T1000 (cell line): ENCODE results near the gene CUX1.
"Not testable (repeated sequence)": the region's sequence is repeated elsewhere in the genome, so short reads cannot be mapped to it uniquely, and the experiment has no call there.

ENCODE experiments used
- DNase-seq: peaks from one replicate; lab custom pipeline; 2025; ENCODE audit warnings: mixed read lengths; lab: John Stamatoyannopoulos, UW

CUX1 gene

DNA sequence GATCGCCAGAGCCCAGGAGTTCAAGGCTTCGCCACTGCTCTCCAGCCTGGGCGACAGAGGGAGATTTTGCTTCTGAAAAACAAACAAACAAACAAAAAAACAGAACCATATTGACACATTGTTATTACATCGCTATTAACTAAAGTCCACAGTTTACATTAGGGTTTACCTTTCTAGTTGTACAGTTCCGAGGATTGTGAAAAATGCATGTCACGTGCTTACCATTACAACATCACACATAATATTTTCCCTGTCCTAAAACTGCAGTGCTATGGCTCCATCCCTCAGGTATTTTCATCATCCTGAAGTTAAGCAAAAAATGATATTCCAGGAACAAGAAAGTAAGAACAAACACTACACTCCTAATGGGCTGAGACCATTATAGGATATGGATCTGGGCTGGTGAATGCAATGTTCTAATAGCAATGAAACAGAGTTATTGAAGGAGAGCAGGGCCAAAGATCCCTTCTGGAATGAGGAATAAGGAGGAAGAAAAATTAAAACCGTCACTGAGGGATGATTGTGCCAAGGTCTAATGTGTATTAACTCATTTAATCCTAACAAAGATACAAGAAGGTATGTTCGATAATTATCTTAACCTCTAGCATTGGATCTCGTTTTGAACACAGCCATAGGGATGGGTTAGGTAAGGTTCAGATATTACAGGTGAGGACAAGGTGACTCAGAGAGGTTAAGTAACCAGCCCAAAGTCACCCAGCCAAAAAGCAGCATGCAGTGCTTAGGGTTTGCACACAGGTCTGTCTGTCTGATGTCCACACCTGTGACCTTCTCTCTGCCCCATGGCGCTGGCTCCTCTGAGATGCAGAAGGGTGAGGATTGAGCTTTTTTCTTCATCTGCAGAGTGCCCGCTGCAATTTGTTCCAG, 14.0 kb upstream of the CUX1 start:
- DNase-seq, result no peak

- DNase-seq, result no peak
These were observed 13.1 kb upstream of the CUX1 start for GRCh38 chr7:101804088-101804963.

- no peak for DNase-seq
These were observed 12.5 kb upstream of the CUX1 start for GRCh38 chr7:101804967-101805366.

- no peak for DNase-seq
These were observed 4.8 kb upstream of the CUX1 start for GRCh38 chr7:101812595-101812994.

DNA sequence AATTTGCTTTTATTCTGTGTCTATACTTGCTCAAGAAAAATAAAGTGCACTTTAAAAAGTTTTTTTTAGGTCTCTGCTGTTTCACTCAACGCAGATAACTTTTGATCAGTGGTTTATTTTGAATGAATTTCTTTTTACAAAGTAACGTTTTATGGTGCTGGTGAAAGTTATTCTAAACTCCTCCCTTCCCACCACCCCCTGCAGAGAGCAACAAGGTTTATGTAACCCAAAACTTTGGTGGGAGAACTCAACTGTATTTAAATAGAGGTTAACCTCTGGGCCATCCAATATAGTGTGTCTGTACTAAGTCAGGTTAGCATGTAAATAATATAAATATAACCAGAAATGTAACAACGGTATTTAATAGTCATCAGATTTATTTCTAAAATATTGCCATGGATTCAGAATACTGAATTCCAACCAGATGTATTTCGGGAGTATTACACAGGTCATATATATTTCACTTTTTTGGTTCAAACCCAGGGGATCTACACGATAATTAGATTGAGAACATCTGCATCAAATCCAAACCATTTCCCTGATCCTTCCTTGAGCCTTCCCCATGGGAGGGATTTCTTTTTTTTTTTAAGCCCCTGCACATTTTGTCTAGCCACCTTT, 3.9 kb upstream of the CUX1 start:
- DNase-seq, result no peak

- peak; percentile 5 for DNase-seq
These were observed 3.1 kb upstream of the CUX1 start for GRCh38 chr7:101814081-101814990.

DNA sequence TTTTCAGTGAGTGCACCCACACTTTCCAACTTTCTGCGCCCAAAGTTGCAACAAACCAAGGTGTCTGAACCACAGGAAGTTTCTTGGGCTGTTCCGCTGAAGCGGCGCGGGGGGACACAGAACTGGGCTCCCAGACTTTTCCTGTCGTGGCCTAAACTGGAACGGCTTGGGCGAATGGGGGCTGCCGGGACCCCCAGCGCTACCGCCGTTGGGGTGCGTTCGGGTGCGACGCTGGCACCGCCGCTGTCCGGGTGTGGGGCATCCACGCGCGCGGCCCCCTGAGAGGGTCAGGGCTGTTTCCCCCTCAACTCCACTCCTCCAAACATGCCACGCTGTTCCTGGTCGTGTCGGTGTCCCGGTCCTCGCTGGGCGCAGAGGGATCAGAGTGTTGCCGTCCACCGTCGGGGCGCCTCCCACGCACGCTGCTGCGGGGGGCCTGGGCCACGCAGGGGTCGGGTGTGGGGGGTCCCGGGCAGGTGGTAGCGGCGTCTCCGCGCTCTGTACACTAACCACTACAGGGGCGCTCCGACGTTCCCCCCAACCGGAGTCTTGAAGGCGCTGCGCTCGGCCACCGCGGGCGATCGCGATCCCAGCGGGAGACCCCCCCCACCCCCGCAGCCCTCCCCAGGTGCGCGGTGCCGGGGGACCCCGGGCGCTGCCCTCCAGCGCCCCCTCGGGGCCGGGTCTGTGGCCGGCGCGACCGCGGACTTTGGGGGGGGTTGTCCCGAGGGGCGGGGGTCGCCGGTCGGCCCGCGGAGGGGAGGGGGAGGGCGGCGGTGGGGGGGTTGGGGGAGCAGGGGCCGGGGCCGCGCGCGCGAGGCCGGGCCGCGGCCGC, 2.2 kb upstream of the CUX1 start:
- DNase-seq, result no peak

DNA sequence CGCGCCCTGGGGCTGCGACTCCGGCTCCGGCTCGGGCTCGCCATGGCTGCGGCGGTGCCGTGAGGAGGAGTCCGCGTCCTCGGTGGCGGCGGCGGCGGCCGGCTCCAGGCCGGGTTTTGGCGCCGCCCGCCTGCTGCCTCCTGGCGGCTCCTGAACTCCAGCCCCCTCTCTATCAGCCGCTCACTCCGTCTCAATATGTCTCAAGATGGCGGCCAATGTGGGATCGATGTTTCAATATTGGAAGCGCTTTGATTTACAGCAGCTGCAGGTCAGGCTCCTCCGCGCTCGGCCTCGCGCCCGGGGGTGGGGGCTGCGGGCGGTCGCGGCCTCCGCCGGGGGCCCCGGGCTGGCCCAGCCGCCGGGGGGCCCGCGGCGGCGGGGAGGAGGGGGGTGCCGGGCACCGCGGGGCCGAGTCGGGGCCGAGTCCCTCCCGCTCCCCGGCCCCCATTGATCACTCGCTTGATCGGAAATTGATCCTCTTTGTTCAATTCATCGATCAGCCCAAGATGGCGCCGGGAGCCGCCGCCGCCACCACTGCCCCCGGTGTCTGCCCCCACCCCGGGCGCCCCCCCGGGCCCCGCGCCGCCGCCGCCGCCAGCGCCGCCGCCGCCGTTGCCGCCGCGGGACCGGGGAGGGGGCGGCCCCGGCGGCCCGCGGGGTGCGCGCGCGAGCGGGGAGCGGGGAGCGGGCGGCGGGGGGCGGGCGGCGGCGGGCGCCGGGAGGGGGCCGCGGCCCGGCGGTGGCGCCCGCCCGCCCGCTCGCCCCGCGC, 1.4 kb upstream of the CUX1 start:
- peak; percentile 36 for DNase-seq

DNA sequence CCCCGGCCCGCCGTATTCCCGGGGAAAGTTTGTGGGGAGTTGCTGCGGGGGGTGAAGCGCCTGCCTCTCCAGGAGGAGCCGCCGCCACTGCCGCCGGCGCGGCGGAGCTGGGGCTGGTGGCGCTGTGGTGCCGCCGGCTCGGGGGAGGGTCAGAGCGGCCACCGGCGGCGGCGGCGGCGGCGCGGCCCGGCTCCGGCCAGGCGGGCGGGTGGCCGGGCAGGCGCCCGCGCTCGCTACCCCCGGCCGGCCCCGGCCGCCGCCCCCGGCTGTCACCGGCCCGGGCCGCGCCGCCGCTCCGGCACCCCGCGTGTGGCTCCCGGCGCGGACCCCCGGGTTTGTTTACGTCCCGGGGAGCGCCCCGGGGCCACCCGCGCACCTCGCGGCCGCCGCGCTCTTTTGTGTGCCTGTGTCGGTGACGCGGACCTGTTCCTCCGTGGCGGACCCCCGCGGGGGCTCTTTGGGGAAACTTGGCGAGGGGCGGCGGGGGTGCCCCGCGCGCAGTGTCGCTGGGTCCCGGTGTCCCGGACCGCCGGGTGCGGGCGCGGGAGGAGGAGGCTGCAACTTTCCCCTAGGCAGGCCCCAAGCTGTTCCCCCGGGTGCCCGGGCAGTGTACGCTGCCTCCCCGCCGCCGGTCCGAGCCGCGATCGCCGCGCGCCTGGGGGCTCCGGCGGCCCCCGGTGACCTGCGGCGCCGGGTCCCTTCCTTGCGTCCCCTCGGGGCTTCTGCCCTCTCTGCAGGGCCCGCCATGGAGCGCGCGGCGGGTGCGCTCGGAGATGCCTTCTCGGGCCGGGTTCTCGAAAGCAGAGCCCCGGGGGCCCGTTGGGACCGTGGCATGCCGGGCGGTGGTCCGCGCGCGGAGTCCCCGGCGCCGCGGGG, 593 bp upstream of the CUX1 start:
- no peak for DNase-seq

GRCh38 chr7:101818287-101819071, 1.1 kb downstream of the CUX1 start:
- no peak for DNase-seq

- DNase-seq, result no peak
These were observed 1.8 kb downstream of the CUX1 start for GRCh38 chr7:101819183-101819582.

DNA sequence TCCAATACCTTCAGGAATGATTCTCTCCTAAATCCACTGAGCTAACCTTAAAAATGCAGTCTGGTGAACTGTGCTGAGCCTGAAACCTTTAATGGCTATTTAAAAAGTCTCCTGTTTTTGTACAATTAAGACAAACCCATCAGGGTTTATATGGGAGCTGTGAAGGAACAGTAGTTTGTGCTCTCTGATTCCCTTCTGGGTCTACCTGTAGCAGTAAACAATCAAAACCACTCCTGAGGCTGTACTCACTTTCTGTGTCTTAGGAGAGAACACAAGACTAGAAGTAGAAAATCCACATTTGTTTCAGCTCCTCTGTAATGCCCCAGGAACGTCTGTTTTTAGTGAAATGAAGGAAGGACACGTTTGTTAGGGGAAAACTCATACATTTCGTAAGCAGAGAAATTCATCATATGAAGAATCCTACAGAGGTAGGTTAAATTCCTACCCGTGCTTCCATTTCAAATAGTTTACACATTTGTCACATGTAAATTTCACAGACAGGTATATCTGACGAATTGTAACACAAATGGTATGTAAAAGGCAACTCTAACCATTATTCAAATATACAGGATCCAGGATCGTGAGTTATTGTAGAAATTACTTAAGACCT, 2.6 kb downstream of the CUX1 start:
- DNase-seq, result no peak

DNA sequence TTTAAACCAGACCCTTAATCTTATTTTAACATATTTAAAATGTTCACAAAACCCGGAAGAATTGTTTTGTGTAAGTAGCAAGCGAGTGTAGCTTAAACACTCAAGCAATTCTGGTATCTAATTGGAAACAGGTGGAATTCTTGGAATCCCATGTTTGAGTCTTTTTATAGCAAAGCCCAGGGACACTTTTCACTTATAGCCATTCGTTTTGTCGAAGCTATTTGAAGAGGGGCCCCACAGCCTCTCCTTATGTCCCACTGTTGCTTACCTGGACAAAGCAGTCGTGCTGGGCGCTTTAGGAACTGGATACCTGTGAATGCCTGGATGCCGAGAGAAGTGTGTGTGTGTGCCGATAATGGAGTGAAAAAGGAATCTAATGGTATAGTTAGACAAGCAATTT, 3.3 kb downstream of the CUX1 start:
- DNase-seq, result no peak

GRCh38 chr7:101822632-101823031, 5.2 kb downstream of the CUX1 start:
- not testable (repeated sequence) for DNase-seq

DNA sequence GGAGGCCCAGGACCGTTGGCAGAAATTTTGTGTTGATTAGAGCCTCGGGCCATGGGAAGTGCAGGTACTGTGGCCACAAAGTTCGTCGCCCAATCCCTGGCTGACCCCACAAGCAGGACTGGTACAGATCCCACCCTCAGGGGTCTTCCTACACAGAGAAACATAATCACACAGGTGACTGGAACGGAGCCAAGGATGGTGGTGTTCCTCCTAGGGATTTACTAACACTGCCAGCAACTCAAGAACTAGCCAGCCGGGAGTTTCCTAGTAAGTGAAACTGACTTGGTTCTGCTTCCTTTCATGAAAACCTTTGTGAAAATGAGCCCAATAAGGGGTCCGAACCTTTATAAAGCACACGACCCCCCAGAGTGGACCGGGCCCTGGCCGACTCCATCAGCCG, 5.7 kb downstream of the CUX1 start:
- no peak for DNase-seq

- DNase-seq, result no peak
These were observed 6.2 kb downstream of the CUX1 start for GRCh38 chr7:101823596-101823995.

- no peak for DNase-seq
These were observed 7.0 kb downstream of the CUX1 start for GRCh38 chr7:101824440-101824839.
